B cell (primary cell): ENCODE data around the gene DOCK6.

ENCODE experiments used
- EZH2 ChIP-seq: IDR thresholded peaks from 2 replicates; pipeline ENCODE4 v1.6.1; 2012; ENCODE audit warnings: borderline replicate concordance, low read depth, mild to moderate bottlenecking, moderate library complexity, low read length; ENCODE audit not compliant: insufficient read depth, poor library complexity, severe bottlenecking
- TF ChIP-seq, protein P1 (sequence below): fragments of 200-600 bp; IDR thresholded peaks from one replicate; pipeline ENCODE4 v1.8.0; 2022; ENCODE audit warnings: antibody characterized with exemption, mild to moderate bottlenecking

- TF ChIP-seq, protein P1, sequence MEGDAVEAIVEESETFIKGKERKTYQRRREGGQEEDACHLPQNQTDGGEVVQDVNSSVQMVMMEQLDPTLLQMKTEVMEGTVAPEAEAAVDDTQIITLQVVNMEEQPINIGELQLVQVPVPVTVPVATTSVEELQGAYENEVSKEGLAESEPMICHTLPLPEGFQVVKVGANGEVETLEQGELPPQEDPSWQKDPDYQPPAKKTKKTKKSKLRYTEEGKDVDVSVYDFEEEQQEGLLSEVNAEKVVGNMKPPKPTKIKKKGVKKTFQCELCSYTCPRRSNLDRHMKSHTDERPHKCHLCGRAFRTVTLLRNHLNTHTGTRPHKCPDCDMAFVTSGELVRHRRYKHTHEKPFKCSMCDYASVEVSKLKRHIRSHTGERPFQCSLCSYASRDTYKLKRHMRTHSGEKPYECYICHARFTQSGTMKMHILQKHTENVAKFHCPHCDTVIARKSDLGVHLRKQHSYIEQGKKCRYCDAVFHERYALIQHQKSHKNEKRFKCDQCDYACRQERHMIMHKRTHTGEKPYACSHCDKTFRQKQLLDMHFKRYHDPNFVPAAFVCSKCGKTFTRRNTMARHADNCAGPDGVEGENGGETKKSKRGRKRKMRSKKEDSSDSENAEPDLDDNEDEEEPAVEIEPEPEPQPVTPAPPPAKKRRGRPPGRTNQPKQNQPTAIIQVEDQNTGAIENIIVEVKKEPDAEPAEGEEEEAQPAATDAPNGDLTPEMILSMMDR: no peak
- no peak for TF ChIP-seq EZH2
Observed at GRCh38 chr19:11179716-11180297, 82.5 kb downstream of the DOCK6 start.
